ENCODE measurements around the gene DGCR8.

DGCR8 gene

DNA sequence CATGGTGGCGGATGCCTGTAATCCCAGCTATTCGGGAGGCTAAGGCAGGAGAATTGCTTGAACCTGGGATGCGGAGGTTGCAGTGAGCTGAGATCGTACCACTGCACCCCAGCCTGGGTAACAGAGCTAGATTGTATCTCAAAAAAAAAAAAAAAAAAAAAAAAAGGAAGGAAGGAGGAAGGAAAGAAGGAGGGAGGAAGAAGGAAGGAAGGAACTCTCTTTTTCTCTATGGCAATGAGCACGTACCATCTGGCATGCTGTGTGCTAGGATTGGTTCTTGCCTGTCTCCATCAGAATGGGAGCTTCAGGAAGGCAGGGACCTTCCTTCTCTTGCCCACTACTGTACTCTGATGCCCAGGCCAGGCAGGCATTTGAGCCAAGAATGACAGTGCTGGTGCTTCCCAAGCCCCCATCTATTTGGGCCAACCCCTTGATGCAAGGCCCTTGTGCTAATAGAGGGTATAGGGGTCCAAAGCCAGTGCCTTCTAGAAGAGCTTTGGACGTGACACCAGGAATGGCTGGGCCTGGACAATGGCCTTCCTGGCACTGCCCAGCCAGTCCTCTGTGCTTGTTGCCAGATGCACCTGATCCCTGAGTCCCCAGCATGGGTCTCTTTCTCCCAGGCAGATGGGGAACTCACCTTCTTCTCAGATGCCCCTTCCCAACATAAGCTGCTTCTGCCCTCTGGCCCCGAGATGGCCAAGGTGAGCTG lies 10.6 kb upstream of the DGCR8 start:
- DNase-seq: no peak

GRCh38 chr22:20071524-20071972 lies 8.5 kb upstream of the DGCR8 start:
- DNase-seq: no peak

DNA sequence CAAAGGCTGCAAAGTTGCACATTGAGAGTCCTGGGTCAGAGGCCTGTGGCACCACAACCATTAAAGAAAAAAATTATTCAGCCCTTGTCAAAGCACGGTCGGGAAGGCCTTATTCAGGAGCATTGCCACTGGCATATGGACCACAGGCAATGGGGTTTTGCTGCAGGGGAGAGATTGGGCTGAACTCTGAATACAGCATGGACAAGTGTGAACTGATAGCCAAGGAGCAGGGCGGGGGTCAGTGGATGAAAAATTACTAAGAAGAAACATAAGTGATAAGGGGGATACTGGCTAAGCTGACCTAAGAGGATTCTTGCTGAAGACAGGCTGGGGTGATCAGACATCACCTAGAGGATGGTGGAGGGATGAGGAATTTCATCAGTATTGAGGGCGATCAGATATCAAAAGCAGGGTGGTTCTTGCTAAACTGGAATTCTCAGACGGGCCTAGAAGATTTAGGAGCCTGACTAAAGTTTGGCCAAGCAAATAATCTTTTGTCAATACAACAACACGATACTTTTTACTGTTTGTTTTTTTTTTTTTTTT lies 3.3 kb upstream of the DGCR8 start:
- DNase-seq: no peak

- no peak for DNase-seq
These were observed 369 bp downstream of the DGCR8 start for GRCh38 chr22:20080445-20080775.

DNA sequence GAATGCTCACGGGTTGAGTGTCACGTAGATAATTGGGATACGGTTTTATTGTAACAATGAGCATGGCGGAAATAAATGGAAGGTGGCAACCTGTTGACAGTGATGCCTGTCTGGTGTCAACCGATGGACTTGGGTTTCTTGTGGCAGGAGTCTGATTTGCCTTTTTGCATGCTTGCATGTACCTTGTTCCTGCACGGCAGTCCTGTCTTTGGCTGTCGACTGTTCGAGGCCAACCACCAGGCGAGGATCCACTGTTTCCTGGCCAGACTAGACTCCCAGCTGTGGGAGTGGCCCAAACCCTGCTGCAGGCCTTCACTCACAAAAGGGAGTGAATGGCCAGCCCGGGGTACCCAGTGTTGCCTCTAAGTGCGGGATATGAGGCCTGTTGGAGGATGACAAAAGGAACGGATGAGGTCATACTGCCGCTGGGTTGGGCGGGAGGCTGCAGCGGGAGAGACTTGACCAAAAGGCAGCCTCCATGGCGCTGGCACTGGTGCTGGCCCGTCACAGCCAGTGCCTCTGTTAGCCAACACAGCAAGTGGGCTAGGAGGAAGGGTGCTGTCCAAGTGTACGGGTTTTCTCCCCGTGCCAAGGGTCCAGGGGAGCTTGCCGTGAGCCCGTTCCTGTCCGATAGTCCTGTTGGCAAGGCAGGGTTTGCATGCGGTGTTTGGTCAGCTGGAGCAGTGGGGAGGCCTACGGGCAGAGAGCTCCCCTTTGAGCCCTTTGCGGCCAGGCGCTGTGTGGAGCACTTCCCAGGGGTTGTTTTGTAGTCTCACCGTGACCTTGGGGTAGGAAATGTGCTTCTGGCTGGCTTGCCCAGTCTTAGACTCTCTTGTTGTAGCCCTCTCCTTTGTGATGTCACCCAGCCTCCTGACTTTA lies 974 bp downstream of the DGCR8 start:
- DNase-seq: peak; percentile 7

- DNase-seq: no peak
These were observed 3.3 kb downstream of the DGCR8 start for GRCh38 chr22:20083157-20083890.

DNA sequence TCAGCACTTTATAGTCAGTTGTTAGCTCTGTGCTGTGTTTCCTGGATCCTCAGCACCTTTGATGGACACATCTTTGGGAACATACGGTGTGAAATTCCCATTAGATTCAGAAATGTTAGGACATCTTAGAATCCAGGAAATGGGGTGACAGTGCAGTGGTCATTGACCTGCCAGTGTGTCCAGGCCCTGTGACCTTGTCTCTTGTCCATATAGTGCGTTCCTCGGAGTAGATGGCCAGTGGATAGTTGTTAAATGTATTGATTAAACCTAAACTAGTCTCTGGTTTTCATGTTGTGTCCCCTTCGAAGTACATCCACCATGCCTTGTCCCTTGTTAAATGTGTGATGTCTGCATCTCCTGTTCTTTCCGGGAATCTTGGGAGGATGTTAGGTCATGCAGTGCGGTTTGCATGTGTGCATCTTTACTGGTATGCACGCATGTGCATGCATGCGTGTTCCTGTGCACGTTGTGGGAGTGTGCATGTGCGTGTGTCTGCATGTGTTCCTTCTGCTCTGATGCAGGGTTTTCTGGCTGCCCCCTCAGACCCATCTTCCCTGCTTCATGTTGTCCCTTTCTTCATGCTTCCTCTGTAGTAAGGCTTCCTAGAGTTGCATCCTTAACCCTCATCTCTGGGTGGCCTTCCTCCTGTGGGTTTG lies 4.0 kb downstream of the DGCR8 start:
- no peak for DNase-seq

DNA sequence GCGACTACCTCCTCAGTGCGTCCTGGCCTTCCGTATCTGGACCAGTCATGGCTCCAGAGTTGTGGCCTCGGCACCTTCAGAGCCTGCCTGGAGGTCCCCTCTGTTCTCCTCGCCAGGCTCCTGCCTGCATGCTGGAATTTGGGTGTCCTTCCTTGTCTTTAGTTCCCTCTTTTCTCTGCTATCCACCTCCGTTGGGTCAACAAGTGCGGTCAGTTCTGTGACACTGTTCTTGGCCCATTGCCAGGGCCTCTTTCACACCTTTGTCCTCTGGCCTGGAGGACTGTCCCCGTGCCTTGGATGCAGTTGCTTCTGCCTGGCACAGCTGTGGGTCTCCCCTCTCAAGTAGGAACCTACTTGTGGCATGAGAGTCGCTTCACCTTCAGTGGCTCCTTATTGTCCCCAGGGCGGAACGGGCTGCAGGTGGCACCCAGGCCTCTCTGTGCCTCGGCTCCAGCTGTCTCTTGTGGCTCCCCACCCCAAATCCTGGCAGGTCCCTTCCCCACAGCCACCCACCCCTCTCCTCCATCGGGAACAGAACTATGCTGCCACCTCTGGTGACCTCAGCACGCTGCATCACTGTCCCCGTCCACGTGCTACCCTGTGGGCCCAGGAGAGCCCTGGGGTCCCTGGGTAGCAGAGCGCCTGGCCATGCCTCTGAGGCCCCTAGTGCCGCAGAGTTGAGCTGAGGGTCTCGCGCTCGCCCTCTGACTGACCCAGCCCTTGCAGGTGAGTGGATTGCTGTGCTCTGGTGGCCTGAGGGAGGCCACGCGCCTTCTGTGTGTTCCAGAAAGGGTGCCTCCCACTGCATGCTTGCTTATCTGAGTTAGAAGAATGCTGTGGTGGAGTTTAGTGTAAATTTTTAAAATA lies 4.7 kb downstream of the DGCR8 start:
- no peak for DNase-seq

DNA sequence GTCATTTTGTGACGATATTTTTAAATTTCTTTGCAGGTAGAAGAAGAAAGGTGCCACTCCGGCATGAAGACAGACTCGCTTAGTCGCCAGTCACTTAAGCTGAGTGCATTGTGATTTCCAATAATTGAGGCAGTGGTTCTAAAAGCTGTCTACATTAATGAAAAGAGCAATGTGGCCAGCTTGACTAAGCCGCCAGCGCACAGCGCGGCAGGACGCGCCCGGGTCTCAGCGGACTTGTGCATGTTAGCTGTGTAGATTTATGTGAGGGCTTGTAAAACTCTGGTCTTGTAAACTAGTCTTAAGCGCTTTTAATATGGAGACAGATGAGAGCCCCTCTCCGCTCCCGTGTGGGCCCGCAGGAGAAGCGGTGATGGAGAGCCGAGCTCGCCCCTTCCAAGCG lies 5.6 kb downstream of the DGCR8 start:
- DNase-seq: no peak

GRCh38 chr22:20086101-20086599 lies 6.1 kb downstream of the DGCR8 start:
- no peak for DNase-seq

DNA sequence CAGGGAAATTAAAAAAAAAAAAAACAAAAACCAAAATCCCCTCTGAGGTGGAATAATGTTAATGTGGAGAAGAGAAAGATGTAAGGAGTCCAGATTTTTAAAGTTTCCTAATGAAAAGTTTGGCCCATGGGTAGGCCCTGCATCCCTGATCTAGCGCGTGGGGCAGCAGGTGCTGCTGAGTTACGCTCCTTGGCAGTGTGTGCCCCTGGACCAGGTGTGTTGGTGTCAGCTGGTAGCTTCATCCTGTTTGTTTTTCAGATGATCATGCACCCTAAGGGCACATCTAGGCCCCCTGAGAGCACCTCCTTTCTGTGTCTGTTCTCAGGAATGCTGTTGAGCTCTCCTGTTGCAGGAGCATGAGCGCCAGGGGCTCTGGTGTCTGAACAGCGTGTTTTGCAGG lies 6.7 kb downstream of the DGCR8 start:
- DNase-seq: no peak

DNA sequence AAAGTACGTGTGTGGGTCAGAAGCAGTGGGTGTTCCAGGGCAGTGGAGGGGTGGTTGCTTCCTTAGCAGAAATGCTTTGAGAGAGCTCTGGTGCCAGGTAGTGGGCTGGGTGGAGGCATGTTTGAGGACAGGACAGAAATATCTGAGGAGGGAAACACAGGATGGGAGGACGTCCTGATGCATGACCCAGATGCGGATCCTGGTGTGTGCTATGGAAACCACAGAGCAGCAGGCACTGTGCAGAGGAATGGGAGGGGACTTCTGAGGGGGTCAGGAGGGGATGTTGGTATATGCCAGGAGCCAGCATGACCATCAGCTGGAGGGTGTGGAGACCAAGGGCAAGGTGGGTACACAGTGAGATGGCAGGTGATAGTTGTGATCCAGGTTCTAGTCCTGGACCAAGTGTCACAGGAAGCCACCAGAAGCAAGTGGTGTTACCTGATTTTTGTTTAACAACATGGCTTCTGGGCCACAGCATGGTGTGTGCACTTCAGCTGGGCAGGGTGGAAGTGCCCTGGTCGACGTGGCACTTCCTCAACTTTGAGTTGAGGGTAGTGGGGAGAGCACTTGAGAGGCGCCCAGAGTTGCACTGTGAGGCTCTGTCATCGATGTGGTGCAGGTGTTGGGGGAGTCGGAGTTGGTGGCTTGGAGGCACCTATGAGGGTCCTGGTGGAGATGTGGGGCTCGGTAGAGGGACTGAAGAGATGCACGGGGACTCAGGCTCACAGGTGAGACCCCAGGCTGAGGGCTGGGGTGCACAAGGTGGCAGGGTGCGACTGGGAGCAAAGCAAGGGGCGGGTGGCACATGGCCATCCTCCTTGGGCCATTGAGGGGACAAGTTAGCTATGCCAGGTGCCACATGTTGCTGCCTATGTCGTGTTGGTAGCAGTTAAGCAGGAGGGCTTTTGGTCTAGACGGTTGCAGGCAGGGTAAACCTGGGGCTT lies 7.5 kb downstream of the DGCR8 start:
- no peak for DNase-seq

DNA sequence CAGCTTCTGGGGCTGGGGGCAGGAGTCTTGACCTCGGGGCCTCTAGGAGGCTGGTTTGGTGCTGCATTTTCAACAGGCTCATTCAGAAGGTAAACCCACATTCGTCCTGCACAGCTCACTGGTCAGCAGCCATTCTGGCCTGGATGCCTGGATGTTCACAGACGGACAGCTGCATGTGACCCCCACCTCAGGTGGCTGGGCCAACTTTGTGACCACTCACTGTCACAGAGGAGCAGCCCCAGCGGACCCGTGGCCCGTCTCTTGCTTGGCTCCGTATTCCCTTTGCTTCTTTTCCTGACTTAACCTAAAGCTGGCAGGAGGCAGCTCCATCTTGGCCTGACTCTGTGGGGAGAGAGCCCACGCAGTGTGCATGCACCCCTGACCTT lies 8.2 kb downstream of the DGCR8 start:
- DNase-seq: no peak

GRCh38 chr22:20089226-20089976 lies 9.4 kb downstream of the DGCR8 start:
- DNase-seq: no peak

- no peak for DNase-seq
These were observed 10.1 kb downstream of the DGCR8 start for GRCh38 chr22:20089977-20090729.

GRCh38 chr22:20090730-20091240 lies 10.7 kb downstream of the DGCR8 start:
- no peak for DNase-seq

- no peak for DNase-seq
These were observed 11.8 kb downstream of the DGCR8 start for GRCh38 chr22:20091690-20092476.

DNA sequence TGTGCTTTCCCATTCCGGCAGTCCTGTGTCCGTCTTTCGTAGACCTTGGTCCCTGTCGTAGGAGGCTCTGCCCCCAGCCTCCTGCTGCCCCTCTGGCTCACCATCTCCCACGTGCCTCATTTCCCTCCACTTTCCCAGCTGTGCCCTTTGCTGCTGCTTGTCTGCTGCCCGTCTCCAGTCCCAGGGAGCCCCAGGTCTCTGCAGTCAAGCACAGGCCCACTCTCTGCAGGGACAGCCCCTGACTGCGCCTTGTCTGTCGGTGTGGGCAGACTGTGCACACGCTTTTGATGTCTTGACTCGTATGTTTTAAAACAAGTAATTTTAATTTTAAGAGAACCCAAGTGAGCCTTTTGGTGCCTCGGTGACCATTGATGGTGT lies 12.4 kb downstream of the DGCR8 start:
- no peak for DNase-seq

Data from NCI-H446 treated with DMSO at 0.1 percent for 48 hours (cell line).